NK-92 treated with Interleukin-12 subunit alpha and Interleukin-12 subunit beta, amount 100 ng/mL, for 24 hours (cell line): ENCODE data around the gene TMEM25.
"Not testable (repeated sequence)": the region's sequence is repeated elsewhere in the genome, so short reads cannot be mapped to it uniquely, and the experiment has no call there.

Experiments used
- DNase-seq: peaks from one replicate; lab custom pipeline; 2025; lab: John Stamatoyannopoulos, UW

The TMEM25 gene

DNA sequence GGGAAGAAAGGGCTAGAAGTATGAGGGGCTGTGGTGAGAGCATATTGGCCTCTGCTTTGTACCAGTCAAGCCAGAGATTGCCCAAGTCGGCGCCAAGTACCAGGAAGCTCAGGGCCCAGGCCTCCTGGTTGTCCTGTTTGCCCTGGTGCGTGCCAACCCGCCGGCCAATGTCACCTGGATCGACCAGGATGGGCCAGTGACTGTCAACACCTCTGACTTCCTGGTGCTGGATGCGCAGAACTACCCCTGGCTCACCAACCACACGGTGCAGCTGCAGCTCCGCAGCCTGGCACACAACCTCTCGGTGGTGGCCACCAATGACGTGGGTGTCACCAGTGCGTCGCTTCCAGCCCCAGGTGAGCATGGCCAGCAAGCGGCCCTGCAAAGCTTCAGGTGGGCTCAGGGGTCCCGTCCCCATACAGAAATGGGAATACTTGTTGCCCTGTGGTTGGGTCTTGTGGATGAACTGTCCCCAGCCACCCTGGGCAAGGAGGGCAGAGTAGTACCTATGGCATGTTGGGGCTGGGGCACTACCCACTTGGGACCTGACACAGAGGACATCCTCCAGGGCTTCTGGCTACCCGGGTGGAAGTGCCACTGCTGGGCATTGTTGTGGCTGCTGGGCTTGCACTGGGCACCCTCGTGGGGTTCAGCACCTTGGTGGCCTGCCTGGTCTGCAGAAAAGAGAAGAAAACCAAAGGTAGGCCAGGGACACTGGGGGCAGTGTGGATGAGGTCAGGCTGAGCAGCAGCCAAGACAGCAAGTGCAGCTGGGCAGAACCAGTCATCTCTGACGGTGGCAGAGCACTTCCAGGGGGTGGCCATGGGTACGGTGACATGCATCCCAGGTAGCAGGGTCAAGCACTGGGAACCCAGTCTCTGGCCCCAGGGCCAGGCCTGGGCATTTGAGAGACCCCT, 2.1 kb downstream of the TMEM25 start:
- no peak for DNase-seq

DNA sequence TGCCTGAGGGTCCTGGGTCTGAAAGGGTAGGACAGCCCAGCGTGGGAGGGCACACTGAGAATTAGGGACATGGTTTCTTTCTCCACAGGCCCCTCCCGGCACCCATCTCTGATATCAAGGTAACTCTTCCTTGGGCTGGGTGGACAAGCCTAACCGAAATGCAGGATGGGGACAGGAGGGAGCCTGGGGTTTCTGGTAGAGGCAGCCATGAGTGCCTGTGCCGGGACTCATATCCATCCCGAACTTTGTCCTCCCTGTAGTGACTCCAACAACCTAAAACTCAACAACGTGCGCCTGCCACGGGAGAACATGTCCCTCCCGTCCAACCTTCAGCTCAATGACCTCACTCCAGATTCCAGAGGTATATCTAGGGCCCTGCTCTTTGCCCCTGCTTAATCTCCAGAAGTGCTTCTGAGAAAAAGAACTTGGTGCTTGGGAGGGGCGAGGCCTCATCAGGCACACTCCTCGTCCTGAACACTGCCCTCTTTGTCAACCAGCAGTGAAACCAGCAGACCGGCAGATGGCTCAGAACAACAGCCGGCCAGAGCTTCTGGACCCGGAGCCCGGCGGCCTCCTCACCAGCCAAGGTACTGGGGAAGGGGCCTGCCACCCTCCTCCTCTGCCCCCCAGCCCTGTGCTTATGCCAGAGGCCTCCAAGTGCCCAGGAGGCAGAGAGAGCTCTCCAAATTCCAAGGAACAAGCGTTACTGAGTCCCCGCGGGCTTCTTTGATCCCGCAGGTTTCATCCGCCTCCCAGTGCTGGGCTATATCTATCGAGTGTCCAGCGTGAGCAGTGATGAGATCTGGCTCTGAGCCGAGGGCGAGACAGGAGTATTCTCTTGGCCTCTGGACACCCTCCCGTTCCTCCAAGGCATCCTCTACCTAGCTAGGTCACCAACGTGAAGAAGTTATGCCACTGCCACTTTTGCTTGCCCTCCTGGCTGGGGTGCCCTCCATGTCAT, 3.1 kb downstream of the TMEM25 start:
- DNase-seq, result no peak

DNA sequence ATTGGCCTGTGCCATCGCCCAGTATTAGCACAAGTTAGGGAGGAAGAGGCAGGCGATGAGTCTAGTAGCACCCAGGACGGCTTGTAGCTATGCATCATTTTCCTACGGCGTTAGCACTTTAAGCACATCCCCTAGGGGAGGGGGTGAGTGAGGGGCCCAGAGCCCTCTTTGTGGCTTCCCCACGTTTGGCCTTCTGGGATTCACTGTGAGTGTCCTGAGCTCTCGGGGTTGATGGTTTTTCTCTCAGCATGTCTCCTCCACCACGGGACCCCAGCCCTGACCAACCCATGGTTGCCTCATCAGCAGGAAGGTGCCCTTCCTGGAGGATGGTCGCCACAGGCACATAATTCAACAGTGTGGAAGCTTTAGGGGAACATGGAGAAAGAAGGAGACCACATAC, 4.3 kb downstream of the TMEM25 start:
- DNase-seq, result no peak

DNA sequence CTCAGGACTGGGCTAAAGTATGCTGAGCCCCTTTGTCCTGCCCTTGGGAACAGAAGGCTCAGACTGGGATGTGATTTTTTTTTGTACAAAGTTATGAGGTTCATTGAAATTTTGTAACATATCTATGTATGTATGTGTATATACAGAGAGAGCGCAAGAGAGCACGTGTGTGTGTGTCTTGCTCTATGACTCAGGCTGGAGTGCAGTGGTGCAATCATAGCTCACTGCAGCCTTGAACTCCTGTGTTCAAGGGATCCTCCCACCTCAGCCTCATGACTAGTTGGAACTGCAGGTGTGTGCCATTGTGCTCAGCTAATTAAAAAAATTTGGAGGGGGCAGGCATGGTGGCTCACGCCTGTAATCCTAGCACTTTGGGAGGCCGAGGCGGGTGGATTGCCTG, 5.7 kb downstream of the TMEM25 start:
- DNase-seq, result no peak

DNA sequence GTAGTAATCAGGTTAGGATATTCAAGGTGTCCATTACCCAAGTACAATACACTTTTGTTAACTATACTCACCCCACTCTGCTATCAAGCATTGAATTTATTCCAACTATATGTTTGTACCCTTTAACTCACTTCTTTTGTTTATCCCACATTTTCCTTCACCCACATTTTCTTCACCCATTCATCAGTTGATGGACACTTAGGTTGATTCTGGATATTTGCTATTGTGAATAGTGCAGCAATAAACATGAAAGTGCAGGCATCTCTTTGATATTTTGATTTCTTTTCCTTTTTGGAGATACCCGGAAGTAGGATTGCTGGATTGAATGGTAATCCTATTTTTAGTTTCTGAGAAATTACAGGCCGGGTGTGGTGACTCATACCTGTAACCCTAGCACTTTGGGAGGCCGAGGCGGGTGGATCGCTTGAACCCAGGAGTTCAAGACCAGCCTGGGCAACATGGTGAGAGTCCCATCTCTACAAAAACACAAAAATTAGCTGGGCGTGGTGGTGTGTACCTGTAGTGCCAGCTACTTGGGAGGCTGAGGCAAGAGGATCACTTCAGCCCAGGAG, 6.5 kb downstream of the TMEM25 start:
- no peak for DNase-seq

DNA sequence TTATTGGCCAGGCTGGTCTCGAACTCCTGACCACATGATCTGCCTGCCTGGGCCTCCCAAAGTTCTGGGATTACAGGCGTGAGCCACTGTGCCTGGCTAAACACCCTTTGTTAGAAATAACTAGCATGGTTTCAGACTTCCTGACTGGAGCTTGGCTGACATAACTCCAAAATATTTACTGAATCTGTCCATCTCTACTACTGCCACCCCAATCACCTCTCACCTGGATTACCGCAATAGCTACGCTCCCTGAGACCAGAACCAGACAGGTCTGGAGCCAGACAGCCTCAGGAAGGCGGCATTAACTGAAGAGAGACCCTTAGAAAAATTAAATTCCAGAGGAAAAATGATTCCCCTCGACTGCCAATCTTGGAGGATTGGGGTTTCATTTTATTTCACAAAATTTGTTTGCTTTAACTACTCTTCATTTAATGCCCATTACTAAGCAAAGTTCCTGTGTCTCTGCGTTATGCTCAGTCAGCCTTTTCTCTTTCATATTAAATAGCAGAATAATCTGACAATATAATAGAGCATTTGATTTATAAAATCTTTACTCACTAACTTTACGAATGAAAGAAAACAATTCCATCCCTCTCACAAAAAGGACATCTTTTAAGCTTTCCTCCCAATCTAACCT, 13.1 kb downstream of the TMEM25 start:
- no peak for DNase-seq

DNA sequence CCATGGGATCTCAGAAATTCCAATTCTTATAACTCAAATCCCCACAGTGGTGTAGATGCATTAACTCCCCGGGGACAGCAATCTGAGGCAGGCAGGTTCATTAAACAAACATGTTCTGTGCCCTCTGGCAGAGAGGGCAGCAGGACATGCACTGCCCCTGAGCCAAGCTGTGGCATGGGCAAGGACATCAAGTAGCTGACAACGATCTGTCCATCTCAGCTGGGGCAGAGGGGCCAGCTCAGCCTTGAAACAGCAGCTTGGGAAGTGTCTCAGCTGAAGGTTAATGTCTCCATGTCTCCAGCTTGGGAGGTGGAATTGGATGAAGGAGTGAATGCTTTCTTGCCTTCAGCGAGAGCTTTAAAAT, 13.6 kb downstream of the TMEM25 start:
- DNase-seq, result no peak

DNA sequence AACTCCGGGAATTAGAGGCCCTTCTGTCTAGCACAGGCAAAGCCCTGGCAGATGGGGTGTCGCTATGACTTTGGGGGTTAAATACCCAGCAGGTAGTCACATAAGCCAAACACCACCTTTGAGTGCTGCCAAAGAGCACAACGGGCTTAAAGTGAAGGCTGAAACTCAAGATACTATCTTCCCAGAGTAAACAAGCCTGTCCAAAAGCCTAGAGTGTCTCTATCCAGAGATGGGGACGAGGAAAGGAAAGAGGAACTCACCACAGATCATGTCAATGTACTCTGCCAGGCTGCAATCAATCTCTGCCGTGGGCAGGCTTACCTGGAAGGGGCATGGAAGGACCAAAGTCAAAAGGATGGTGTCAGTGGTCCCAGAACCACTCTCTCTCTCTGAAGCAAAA, 14.5 kb downstream of the TMEM25 start:
- DNase-seq, result no peak

DNA sequence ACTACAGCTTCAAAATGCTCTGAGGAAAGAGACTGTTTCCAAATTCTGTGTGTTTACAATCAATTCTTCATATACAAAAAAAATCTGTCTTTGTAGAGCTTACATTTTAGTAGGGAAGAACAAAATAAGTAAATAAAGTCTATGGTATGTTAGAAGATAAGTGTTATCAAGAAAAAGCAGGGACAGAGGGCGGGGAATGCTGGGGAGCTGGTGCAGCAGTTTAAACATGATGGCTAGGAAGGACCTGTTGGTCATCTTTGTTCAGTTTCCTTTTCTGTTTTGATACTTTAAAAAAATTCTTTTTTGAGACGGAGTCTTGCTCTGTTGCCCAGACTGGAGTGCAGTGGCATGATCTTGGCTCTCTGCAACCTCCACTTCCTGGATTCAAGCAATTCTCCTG, 16.1 kb downstream of the TMEM25 start:
- no peak for DNase-seq

DNA sequence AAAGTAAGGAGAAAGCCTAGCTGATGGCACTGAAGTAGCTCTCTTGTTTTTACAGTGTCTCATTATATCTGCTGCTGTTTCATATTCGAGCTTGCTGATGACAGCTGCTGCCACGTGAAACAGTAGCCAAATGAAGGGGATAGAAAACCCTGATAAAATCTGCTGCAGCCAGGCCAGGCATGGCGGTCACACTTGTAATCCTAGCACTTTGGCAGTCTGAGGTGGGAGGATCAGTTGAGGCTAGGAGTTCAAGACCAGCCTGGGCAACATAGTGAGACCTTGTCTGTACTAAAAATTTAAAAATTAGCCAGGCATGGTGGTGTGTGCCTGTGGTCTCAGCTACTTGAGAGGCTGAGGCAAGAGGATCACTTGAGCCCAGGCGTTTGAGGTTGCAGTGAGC, 21.3 kb downstream of the TMEM25 start:
- no peak for DNase-seq

DNA sequence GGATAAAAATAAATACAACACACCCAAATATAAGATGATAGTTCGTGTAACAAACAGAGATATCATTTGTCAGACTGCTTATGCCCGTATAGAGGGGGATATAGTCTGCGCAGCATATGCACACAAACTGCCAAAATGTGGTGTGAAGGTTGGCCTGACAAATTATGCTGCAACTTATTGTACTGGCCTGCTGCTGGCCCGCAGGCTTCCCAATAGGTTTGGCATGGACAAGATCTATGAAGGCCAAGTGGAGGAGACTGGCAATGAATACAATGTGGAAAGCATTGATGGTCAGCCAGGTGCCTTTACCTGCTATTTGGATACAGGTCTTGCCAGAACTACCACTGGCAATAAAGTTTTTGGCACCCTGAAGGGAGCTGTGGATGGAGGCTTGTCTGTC, 29.8 kb downstream of the TMEM25 start:
- DNase-seq, result no peak

DNA sequence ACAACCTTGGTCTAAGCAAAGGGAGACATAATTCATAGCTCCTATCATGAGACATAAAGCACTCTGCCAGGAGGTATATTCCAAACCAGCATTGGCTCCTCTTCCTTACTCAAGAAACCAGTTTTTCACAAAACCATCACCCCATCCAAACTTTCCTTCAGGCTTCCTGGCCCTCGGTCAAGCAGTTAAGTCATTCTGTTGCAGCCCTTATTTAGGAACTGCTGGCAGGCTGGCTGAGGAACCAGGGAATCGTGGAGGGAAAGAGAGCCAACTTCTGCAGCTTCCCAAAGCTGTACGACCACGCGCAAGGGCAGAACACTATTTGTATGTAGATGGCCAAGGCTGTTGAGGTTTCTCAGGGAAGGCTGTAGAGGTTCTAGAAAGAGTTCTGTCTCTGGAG, 34.1 kb downstream of the TMEM25 start:
- no peak for DNase-seq

DNA sequence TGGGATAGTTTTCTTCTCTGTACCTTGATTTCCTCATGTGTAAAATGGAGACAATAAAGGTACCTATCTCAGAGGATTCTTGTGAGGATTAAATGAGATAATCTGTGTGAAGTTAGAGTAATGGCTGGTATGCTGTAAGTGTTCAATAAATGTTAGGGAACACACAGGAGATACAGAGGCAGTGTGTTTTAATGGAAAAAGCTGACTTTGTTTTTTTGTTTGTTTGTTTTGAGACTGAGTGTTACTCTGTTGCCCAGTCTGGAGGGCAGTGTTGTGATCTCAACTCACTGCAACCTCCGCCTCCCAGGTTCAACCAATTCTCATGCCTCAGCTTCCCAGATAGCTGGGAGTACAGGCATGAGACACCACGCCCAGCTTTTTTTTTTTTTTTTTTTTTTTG, 38.7 kb downstream of the TMEM25 start:
- no peak for DNase-seq

DNA sequence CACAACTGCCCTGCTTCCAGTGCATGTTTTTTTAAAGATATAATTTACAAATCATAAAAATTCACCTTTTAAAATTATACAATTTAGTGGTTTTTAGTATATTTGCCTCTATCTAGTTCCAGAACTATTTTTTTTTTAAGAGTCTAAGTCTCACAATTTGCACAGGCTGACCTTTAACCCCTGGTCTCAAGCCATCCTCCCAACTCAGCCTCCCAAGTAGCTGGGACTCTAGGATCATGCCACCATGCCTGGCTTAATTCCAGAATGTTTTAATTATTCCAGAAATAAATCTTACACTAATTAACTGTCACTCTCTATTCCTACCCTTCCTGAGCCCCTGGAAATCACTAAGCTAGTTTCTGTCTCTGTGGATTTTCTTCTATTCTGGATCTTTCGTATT, 39.8 kb downstream of the TMEM25 start:
- DNase-seq, result no peak

DNA sequence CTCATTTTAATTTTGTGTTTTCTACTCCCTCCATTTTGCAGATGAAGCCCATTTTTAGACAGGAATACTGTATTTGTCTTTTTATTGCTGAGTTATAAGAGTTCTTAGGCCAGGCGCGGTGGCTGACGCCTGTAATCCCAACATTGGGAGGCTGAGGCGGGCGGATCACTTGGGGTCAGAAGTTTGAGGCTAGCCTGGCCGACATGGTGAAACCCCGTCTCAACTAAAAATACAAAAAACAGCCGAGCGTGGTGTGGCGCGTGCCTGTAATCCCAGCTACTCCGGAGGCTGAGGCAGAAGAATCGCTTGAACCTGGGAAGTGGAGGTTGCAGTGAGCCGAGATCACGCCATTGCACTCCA, 40.7 kb downstream of the TMEM25 start:
- not testable (repeated sequence) for DNase-seq

DNA sequence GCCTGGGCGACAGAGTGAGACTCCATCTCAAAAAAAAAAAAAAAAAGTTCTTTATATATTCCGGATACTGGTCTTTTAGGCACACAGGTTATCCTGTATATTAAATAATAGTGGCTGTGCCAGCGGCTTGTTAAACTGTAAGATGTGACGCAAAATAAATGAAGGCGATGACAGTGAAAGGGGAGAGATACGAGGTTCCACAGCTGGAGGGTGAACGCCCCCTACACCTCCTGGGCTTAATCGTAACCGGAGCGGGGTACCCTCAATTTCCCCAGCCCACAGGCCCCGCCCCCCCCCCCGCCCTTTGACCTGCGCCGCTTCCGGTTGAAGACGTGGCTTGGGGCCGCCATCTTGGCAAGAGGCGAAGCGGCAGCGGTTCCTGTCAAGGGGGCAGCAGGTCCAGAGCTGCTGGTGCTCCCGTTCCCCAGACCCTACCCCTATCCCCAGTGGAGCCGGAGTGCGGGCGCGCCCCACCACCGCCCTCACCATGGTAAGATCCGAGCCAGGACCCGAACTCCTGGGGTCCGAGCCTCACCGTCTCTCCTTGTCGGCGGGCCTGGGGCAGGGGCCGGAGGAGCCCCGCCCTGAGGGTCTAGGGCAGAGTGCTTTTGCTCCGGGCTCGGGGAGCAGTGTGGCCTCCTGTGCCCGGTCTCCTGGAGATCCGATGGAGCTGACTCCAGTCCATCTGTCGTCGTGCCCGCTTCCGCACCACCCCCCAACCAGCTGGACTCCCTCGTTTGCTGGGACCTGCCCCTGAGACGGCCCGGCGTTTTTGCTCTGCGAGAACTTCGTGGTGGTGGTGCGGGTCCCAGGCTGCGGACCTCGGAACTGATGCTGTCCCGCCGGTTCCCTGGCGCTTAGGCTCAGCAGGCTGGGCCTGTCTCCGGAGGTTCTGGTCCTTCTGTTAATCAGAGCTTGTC, 41.3 kb downstream of the TMEM25 start, which contains the start of gene ARCN1:
Gene ARCN1 (plus strand): TSS at position 349 of the 920 bp plus-strand sequence. CDS start 139 bp downstream, at position 488.
- peak; percentile 82 for DNase-seq

DNA sequence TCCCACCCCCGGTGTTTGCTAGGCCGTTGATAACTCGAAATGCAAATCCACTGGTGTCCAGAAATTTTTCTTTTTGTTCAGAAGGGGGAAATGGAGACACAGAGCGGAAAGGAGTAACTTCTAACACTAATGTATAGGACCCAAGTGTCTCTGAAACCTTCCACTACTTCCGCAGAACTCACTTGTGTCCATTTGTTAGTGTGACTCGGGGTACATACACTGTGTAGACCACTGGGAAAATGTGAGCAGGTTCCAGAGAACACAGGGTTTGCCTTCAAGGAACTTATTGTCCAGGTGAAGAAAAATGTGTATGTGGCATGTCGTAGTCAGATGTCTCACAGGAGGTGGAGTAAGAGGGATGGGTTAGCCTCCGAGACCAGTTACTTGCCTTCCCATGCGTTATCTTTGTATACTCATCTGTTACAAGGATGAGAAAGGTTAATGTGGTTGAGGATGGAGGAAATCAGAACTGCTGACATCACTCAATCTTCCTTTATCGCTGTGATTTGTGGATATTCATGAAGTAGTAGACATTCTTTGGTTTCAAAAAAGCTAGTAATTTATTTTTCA, 42.1 kb downstream of the TMEM25 start:
- DNase-seq, result no peak

DNA sequence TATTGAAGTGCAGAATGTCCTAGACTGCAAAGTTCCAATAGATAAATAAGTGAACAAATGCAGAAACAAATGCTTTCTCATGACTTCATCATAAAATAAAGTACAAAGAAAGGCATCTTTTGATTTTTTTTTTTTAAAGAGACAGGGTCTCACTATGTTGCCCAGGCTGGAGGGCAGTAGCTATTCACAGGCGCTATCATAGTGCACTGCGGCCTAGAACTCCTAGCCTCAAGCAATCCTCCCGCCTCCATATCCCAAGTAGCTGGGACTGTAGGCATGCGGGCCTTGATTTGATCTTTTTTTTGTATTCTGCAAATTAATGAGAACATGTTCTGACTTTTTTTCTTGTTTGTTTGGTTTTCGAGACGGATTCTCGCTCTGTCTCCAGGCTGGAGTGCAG, 43.6 kb downstream of the TMEM25 start:
- DNase-seq, result no peak

DNA sequence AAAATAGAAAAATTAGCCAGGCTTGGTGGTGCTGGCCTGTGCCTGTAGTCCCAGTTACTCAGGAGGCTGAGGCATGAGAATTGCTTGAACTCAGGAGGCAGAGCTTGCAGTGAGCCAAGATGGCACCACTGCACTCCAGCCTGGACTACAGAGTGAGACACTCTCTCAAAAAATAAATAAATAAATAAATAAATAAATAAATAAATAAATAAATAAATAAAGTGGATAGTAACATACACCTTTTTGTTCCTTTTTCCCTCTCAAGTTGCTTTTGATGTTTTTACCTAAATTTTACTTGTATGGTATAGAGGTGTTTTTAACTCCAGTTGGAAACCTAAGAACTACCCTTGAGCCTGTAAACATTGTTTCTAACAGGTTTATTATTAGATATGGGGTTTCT, 47.0 kb downstream of the TMEM25 start:
- not testable (repeated sequence) for DNase-seq

DNA sequence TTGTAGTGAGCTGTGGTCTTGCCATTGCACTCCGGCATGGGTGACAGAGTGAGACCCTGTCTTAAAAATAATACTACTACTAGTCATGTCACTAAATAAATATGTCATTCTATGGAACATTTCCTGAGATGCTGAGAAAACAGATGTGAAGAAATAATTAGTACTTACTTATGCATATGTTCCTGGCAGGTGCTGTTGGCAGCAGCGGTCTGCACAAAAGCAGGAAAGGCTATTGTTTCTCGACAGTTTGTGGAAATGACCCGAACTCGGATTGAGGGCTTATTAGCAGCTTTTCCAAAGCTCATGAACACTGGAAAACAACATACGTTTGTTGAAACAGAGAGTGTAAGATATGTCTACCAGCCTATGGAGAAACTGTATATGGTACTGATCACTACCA, 50.1 kb downstream of the TMEM25 start:
- DNase-seq, result no peak
